AG04449 (cell line): Measurements from ENCODE around the gene PIK3CD.

Experiments
- CTCF ChIA-PET: fragments of 350-600 bp; formaldehyde crosslinking; extraction: SDS; loops from one replicate; lab custom pipeline; 2021; ENCODE audit warnings: antibody characterized with exemption; lab: Yijun Ruan, JAX
- POLR2A ChIA-PET: fragments of 400-600, 350-600 bp; formaldehyde crosslinking; extraction: SDS; loops from one replicate; lab custom pipeline; 2020; ENCODE audit warnings: antibody characterized with exemption, inconsistent platforms; lab: Yijun Ruan, JAX
- DNase-seq: peaks from one replicate; pipeline ENCODE4 v3.0.0-alpha.2; 2010; ENCODE audit warnings: low read depth, low spot score
- H3K4me3 ChIP-seq: 2 replicates; pipeline ENCODE4 v1.5.1; 2011; ENCODE audit warnings: low read depth, mild to moderate bottlenecking, control low read depth, low read length
- TF ChIP-seq, protein P1 (sequence below): IDR thresholded peaks from one replicate; pipeline ENCODE4 v1.5.1; 2011; ENCODE audit warnings: mild to moderate bottlenecking, moderate library complexity, low read length, control low read depth, inconsistent platforms; ENCODE audit not compliant: insufficient read depth; ENCODE audit errors: missing control alignments

Gene PIK3CD

DNA sequence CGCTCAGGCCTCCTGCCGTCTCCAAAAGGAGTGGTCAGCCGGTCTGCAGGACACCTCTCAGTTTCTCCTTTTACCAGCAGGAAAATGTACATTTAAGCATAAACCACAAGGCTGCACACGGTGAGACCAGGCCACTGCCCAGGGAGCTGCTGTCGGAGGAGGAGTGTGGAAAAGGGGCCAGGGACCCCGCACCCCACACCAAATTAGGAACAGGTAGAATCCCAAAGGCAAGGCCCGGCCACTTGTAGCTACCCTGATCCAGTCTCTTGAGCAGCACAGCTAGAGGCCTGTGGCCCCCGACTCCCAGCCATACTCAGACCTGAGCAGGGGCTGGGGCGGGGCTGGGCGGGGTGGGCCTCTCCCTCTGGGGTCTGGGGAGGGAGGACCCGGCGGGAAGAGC is 78.0 kb downstream of the PIK3CD start:
- no peak overlapping the region for H3K4me3 ChIP-seq
- ChIA-PET CTCF (interaction anchor here (2.3 to 10.4 kb wide), 2 partner anchors 7 to 102 kb away, joined by 6 to 82 read pairs; no protein-coding TSS in a partner anchor), POLR2A (no interaction called here)
- TF ChIP-seq, protein P1, sequence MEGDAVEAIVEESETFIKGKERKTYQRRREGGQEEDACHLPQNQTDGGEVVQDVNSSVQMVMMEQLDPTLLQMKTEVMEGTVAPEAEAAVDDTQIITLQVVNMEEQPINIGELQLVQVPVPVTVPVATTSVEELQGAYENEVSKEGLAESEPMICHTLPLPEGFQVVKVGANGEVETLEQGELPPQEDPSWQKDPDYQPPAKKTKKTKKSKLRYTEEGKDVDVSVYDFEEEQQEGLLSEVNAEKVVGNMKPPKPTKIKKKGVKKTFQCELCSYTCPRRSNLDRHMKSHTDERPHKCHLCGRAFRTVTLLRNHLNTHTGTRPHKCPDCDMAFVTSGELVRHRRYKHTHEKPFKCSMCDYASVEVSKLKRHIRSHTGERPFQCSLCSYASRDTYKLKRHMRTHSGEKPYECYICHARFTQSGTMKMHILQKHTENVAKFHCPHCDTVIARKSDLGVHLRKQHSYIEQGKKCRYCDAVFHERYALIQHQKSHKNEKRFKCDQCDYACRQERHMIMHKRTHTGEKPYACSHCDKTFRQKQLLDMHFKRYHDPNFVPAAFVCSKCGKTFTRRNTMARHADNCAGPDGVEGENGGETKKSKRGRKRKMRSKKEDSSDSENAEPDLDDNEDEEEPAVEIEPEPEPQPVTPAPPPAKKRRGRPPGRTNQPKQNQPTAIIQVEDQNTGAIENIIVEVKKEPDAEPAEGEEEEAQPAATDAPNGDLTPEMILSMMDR: no peak
- no peak for DNase-seq

DNA sequence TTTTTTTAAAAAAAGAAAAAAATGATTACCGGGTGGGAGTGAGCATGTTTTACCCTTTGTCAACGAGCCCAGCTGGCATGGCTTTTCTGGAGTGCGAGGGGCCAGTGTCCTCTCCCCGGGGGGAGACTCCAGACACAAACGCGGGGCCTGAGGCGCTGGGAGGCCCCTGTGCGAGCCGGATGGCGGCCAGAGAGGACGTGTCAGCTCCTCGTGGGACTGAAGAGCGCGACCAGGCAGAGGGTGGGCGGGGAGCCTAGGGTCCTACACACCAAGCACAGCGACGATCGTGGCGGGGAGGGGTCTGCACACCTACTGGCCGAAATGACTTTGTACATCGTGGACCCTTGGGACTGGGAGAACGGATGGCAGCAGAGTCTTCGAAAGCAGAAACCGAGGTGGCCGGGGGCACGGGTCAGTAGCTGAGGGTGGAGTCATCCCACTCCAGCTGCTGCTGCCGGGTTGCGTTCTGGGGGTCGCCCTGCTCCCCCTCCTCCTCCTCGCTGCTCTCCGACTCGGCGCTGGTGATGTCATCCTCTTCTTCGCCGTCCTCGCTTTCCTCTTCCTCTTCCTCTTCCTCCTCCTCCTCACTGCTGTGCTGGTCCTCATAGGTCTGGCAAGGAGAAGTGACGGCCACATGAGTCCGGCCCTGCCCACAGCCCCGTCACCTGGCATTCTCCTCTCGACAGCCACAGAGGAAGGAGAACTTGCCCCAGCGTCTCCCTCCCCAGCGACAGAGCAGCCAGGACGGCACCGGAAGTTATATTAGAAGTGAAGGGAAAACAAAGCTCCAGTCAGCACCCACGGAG is 78.8 kb downstream of the PIK3CD start:
- CTCF ChIA-PET: interaction anchor here (2.3 to 10.4 kb wide), 2 partner anchors 8 to 103 kb away, joined by 6 to 82 read pairs; no protein-coding TSS in a partner anchor
- no peak overlapping the region for H3K4me3 ChIP-seq
- POLR2A ChIA-PET: no interaction called here
- no peak for DNase-seq
- TF ChIP-seq, protein P1: no peak

DNA sequence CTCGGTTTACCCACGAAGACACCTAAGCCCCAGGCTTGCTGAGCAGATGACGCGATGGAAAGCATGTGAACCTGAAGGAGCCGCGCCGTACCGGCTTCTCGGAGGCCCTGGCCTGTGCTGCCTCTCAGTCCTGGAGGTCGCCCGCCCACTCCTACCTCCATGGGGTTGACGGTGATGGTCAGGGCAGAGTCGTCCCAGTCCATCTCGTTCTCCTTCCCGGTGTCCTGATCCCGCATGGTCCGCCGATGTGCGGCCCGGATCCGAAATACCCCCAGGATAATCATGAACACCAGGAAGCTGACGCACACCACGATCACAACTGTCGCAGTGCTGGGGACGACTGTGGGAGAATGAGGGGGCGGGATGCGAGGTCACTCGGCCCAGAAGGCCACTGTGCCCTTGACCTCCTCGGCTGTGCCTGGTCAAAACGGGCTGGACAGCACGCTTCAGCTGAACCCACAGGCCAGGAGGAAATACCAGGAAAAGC is 79.6 kb downstream of the PIK3CD start:
- ChIA-PET POLR2A (no interaction called here), CTCF (interaction anchor here (10.4 kb wide), 1 partner anchor 9 kb away, joined by 82 read pairs; no protein-coding TSS in a partner anchor)
- TF ChIP-seq, protein P1: no peak
- H3K4me3 ChIP-seq: no peak overlapping the region
- no peak for DNase-seq

DNA sequence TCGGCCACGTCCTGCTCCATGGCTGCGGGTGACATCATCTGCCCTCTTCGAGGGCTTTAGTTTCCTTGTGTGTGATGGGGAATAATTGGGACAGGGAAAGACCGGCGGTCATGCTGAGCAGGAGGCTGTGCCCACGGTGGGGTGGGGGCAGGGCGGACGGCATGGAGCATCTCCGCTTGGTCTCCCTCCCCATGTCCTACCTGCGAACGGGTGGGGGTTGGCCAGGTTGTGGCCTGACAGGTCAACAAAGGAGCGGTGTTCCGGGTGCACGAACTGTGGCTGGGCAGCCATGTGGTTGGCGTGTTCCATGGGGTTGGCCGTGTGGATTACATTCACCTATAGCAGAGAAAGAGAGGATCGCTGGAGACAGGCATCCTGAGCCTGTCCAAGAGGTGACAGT is 80.0 kb downstream of the PIK3CD start:
- ChIA-PET POLR2A (no interaction called here), CTCF (interaction anchor here (10.4 kb wide), 1 partner anchor 9 kb away, joined by 82 read pairs; no protein-coding TSS in a partner anchor)
- TF ChIP-seq, protein P1: no peak
- no peak for DNase-seq
- H3K4me3 ChIP-seq: no peak overlapping the region

DNA sequence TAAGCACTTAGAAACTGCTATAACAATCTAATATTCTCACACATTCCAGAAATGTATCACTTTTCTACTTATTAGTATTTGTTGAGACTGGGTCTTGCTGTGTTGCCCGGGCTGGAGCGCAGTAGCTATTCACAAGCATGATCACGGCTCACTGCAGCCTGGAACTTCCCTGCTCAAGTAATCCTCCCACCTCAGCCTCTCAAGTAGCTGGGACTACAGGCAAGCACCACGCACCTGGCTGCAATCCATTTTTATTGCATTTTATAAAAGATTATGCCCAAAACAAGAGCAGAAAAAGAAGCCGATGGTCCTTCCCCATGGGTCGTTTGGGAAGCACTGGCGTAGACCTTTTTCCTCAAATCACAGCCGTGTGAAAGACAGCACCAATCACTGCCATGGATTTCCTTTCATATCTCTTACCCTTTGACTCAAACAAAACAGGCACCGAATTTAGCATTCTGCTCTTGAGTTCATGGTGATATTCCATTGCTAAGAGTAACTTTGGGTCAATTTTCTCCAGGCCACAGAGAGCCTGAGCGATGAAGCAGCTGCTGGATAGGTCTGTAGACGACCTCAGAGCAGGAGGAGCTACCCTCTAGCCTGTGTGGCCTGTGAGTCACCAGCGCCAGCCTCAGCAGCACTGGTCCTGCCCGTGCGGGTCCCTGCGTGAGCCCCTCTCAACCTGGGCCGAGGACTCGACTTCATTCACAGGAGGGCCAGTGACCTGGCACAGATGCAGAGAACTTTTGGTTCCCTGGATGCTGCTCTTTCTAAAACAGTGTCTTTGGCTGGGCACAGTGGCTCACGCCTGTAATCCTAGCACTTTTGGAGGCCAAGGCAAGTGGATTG is 80.8 kb downstream of the PIK3CD start:
- no peak for DNase-seq
- TF ChIP-seq, protein P1: no peak
- CTCF ChIA-PET: interaction anchor here (1.9 to 10.4 kb wide), 2 partner anchors 10 to 106 kb away, joined by 6 to 82 read pairs; no protein-coding TSS in a partner anchor
- POLR2A ChIA-PET: no interaction called here
- no peak overlapping the region for H3K4me3 ChIP-seq
